ENCODE data around the gene CNTNAP1.

DNA sequence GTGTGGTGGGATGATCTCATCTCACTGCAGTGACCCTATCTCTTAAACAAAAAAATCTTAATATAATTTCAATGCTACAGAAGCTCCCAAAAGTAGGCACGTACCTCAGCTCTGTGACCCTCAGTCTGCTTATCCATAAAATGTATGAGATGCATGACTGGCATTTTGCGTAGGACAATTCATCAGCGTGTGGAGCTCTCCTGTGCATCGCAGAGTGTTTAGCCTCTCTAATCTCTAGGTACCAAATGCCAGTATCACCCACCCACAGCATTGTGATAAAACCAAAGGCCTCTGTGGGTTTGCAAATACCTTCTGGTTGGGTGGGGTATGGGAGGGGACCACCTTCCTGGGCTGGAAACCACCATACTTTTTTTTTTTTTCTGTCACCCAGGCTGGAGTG lies 42.2 kb upstream of the CNTNAP1 start:
- TF ChIP-seq, protein P1, sequence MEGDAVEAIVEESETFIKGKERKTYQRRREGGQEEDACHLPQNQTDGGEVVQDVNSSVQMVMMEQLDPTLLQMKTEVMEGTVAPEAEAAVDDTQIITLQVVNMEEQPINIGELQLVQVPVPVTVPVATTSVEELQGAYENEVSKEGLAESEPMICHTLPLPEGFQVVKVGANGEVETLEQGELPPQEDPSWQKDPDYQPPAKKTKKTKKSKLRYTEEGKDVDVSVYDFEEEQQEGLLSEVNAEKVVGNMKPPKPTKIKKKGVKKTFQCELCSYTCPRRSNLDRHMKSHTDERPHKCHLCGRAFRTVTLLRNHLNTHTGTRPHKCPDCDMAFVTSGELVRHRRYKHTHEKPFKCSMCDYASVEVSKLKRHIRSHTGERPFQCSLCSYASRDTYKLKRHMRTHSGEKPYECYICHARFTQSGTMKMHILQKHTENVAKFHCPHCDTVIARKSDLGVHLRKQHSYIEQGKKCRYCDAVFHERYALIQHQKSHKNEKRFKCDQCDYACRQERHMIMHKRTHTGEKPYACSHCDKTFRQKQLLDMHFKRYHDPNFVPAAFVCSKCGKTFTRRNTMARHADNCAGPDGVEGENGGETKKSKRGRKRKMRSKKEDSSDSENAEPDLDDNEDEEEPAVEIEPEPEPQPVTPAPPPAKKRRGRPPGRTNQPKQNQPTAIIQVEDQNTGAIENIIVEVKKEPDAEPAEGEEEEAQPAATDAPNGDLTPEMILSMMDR (conservative IDR thresholded peaks at IDR 0.05; ENCODE audit: low read depth, low read length) = no peak
- TF ChIP-seq EZH2 (IDR thresholded peaks at IDR 0.05; ENCODE audit: low read length, unreplicated experiment) = no peak

Data from PC-3 (cell line).